Thyroid gland (tissue), 4 donors: Measurements from ENCODE around the gene HS6ST2.

ENCODE experiments used
- POLR2A ChIP-seq, 2 donors: fragments of 450-650 bp; IDR thresholded peaks; one replicate each; pipeline ENCODE4 v1.6.1; 2017; ENCODE audit warnings: antibody characterized with exemption in 2 of 2, mild to moderate bottlenecking in 2 of 2, moderate library complexity in 1 of 2
- TF ChIP-seq, protein P1 (sequence below), 6 experiments: fragments of 200-600 bp in 3 of 6; fragments of 450-650 bp in 3 of 6; sonication (generic) in 3 of 6; IDR thresholded peaks; one replicate each; pipeline ENCODE4 v1.5.1; 2016 to 2019; ENCODE audit warnings: antibody characterized with exemption in 6 of 6, mild to moderate bottlenecking in 2 of 6, inconsistent platforms in 1 of 6, moderate library complexity in 1 of 6

DNA sequence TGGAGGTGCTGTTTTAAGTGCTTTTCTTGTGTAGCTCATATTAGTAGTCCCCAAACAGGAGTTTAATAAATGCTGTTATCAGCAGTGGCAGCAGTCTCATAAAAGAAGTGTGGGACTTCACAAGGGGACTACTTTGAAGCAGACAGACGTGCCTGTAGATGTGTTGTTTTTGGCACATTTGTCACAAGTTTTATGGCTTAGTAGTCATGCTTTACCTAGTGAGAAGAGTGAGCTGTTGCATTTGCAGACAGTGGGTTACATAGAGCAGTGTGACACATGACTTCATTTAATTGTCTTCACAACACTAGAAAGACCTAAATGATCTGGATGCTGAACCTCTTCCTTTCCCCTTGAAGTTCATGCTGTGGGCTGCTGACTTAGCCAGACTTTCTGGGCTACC lies 320.1 kb downstream of the HS6ST2 start:
- TF ChIP-seq, protein P1, sequence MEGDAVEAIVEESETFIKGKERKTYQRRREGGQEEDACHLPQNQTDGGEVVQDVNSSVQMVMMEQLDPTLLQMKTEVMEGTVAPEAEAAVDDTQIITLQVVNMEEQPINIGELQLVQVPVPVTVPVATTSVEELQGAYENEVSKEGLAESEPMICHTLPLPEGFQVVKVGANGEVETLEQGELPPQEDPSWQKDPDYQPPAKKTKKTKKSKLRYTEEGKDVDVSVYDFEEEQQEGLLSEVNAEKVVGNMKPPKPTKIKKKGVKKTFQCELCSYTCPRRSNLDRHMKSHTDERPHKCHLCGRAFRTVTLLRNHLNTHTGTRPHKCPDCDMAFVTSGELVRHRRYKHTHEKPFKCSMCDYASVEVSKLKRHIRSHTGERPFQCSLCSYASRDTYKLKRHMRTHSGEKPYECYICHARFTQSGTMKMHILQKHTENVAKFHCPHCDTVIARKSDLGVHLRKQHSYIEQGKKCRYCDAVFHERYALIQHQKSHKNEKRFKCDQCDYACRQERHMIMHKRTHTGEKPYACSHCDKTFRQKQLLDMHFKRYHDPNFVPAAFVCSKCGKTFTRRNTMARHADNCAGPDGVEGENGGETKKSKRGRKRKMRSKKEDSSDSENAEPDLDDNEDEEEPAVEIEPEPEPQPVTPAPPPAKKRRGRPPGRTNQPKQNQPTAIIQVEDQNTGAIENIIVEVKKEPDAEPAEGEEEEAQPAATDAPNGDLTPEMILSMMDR (IDR thresholded peaks at IDR 0.05) = no peak
- no peak for TF ChIP-seq POLR2A (IDR thresholded peaks at IDR 0.05)
